Activated T-helper 2 cell treated with anti-CD3 and anti-CD28 coated beads, Interferon-gamma antibody, Interleukin-2, Interleukin-4, amounts not matched to agents 10 μg/mL and 5 μg/mL and 100 μg/mL, durations not matched to agents 14 hours and 24 hours and 36 hours (primary cell): ENCODE measurements around the gene DOCK3. TPM values are rescaled to one million over a fixed set of nuclear protein-coding genes. Genes with fewer than 3 reads are reported as not detected.
"Not testable (repeated sequence)": the region's sequence is repeated elsewhere in the genome, so short reads cannot be mapped to it uniquely, and the experiment has no call there.

Source experiments
- DNase-seq: peaks from one replicate; pipeline ENCODE4 v3.0.0; 2021; ENCODE audit warnings: low spot score
- H3K27ac Mint-ChIP-seq: one replicate; pipeline ENCODE4 v1.8.0; 2021; ENCODE audit warnings: mixed read lengths
- H3K27me3 Mint-ChIP-seq: one replicate; pipeline ENCODE4 v1.8.0; 2021; ENCODE audit warnings: low read depth, mixed read lengths
- H3K36me3 Mint-ChIP-seq: one replicate; pipeline ENCODE4 v1.8.0; 2021; ENCODE audit warnings: low read depth, mixed read lengths
- H3K4me1 Mint-ChIP-seq: one replicate; pipeline ENCODE4 v1.8.0; 2021; ENCODE audit warnings: low read depth, mixed read lengths
- H3K4me3 Mint-ChIP-seq: one replicate; pipeline ENCODE4 v1.8.0; 2021; ENCODE audit warnings: low read depth, mild to moderate bottlenecking, moderate library complexity, mixed read lengths
- H3K9me3 Mint-ChIP-seq: one replicate; pipeline ENCODE4 v1.8.0; 2021; ENCODE audit warnings: mixed read lengths
- intact Hi-C: fragments of 100-400 bp; cut with micrococcal nuclease; formaldehyde crosslinking; loops from one replicate; pipeline ENCODE4 v1.15.1; 2023
- total RNA-seq: library from RNA; stranded (reverse); gene quantifications from 2 replicates; pipeline ENCODE4 v1.2.3, GENCODE V29; 2022

DOCK3 gene
- total RNA-seq, 1 donor from 2014 or later, result 1.4 TPM

DNA sequence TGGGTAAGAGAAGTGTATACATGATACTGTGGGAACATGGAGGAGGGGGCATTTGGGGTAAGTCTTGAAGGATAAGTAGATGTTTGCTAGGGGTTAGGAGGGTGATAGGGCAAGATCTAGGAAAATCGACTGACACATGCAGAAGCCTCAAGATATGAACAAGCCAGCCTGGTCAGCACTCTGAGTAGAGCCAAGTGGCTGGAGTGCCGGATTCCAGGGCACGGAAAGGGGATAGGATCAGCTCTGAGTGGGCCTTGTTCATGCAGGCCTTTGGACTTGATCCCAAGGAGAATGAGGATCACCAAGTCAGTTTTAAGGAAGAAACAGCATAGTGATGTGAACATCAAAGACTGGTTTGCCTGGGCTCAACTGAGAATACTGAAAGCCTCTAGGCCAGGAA is 686.1 kb downstream of the DOCK3 start:
- no peak for DNase-seq
- no peaks in the 10 kb centered on the region for H3K9me3 Mint-ChIP-seq
- peaks cover 2% of the 10 kb centered on the region for H3K27me3 Mint-ChIP-seq
- H3K4me1 Mint-ChIP-seq, result no peaks in the 10 kb centered on the region
- no peak overlapping the region for H3K4me3 Mint-ChIP-seq
- intact Hi-C loops, result no loop called here
- H3K27ac Mint-ChIP-seq, result no peak overlapping the region
- no peaks in the 10 kb centered on the region for H3K36me3 Mint-ChIP-seq

DNA sequence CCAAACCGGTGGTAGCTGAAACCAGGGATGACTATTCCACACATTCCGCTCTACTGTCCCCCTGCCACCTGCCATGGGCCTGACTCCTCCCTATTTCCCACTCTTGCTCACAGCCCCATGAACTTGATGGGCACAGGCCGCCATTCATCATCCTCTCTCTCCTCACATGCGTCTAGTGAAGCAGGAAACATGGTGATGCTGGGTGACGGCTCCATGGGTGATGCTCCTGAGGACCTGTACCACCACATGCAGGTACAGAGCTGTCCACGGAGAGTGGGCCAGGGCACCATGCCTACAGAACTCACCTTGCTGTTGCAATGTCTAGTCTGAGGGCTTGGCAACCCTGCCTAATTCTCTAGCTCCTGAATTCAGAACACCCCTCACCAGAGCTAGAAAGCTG is 687.0 kb downstream of the DOCK3 start:
- Mint-ChIP-seq H3K27ac (no peak overlapping the region), H3K27me3 (peaks cover 5% of the 10 kb centered on the region), H3K4me1 (no peaks in the 10 kb centered on the region), H3K4me3 (no peak overlapping the region), H3K9me3 (no peaks in the 10 kb centered on the region), H3K36me3 (no peaks in the 10 kb centered on the region)
- intact Hi-C loops, result no loop called here
- DNase-seq, result no peak

- intact Hi-C loops, result no loop called here
- Mint-ChIP-seq H3K9me3 (no peaks in the 10 kb centered on the region), H3K4me1 (no peaks in the 10 kb centered on the region), H3K4me3 (no peak overlapping the region), H3K27ac (no peak overlapping the region), H3K27me3 (peaks cover 9% of the 10 kb centered on the region), H3K36me3 (no peaks in the 10 kb centered on the region)
- DNase-seq, result no peak
Observed at GRCh38 chr3:51362476-51362875, 687.7 kb downstream of the DOCK3 start.

GRCh38 chr3:51368276-51368675 is 693.5 kb downstream of the DOCK3 start:
- H3K27me3 Mint-ChIP-seq, H3K4me1 Mint-ChIP-seq, H3K27ac Mint-ChIP-seq, H3K36me3 Mint-ChIP-seq, H3K4me3 Mint-ChIP-seq, intact Hi-C loops, H3K9me3 Mint-ChIP-seq, DNase-seq: not testable (repeated sequence)

DNA sequence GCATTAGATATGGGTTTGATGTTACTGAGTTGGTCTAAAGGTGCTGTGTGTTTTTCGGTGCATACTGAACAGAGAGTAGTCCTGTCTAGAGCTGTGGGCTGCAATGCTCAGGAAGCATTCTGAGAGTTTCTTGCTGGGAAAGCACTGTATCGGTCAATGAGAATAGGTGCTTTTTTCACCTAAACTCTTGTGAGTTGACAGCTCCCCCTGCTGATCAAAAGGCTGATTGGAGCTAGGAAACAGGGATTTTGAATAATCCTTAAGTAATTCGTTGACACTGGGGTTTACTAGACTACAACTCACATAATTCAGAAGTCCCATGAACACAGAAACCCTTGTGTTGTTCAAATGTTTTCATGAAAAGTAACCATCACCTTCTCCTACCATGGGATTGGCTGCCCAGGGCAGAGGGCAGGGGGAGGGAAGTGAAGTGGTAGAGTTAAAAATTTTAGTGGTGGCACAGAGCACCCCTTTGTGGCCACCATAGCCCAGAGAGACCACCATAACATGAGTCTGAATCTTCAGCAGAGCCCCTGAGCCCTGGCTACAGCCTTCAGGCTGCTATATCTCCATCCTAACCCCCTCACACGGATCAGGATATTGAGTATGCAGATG is 697.3 kb downstream of the DOCK3 start:
- no peaks in the 10 kb centered on the region for H3K9me3 Mint-ChIP-seq
- no peaks in the 10 kb centered on the region for H3K36me3 Mint-ChIP-seq
- intact Hi-C loops, result loop anchor here (5.0 kb wide), 2 partner anchors 755 to 800 kb away; partner anchors contain the start of gene MAPKAPK3
- no peaks in the 10 kb centered on the region for H3K4me1 Mint-ChIP-seq
- peaks cover 5% of the 10 kb centered on the region for H3K27me3 Mint-ChIP-seq
- DNase-seq, result no peak
- H3K27ac Mint-ChIP-seq, result no peak overlapping the region
- H3K4me3 Mint-ChIP-seq, result no peak overlapping the region

DNA sequence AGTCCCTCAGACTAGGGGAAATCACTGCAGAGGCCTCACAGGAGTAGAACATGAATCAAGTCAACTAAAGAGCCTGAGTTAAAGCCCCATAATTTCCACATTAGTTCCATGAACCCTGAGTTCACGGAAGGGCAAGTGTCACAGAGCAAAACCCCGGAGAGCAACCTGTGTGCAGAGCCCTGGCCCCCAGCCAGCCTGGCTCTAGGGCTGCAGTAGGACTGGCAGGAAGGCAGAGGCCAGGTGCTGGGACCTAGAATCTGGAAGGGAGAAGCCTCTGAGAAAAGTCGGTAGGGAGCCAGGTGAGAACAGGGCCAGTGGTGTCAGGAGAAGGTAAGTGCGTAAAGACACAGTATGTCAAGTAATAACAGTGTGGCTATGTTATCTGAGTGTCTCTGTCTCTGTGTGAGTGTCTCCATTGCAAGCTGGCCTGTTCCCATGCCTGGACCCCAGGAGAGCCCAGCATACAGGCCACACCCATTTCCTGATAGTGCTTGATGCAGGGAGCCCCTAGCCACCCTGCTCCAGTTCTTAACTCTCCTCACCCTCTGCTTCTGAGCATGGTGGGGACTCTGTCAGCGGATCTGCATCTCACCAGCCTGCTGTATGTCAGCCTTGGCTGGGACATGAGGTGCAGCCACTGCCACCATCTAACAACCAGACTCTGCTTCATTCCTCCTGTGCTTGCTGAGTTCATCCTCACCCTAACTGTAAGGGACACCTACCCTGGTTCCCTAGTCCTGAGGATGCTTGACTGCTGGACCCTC is 699.1 kb downstream of the DOCK3 start:
- H3K27ac Mint-ChIP-seq, result no peak overlapping the region
- no peaks in the 10 kb centered on the region for H3K4me1 Mint-ChIP-seq
- peaks cover 1% of the 10 kb centered on the region for H3K27me3 Mint-ChIP-seq
- H3K4me3 Mint-ChIP-seq, result no peak overlapping the region
- no peaks in the 10 kb centered on the region for H3K36me3 Mint-ChIP-seq
- no peaks in the 10 kb centered on the region for H3K9me3 Mint-ChIP-seq
- intact Hi-C loops, result loop anchor here (5.0 kb wide), 2 partner anchors 757 to 802 kb away; partner anchors contain the start of gene MAPKAPK3
- no peak for DNase-seq

DNA sequence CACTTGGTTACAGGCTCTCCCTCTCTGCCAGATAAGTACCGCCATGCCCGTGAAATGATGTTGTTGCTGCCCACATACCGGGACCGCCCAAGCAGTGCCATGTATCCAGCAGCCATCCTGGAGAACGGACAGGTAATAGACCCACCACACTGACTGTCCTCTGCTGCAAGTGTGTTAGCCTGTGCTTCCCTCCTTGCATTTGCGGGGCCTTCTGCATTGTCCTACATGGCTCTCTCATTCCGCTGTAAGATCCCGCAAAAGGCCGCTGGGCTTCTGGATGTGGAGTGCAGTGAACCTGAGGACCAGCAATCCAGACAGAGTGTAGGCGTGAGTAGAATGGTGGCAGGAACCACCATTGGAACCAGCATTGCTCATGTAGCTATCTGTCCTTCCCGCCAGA is 699.7 kb downstream of the DOCK3 start:
- H3K36me3 Mint-ChIP-seq, result no peaks in the 10 kb centered on the region
- DNase-seq, result no peak

GRCh38 chr3:51375136-51375535 is 700.4 kb downstream of the DOCK3 start:
- no peak for DNase-seq
- no peak overlapping the region for H3K4me3 Mint-ChIP-seq
- no peaks in the 10 kb centered on the region for H3K36me3 Mint-ChIP-seq
- intact Hi-C loops, result no loop called here
- H3K4me1 Mint-ChIP-seq, result no peaks in the 10 kb centered on the region
- no peaks in the 10 kb centered on the region for H3K27me3 Mint-ChIP-seq
- no peak overlapping the region for H3K27ac Mint-ChIP-seq
- H3K9me3 Mint-ChIP-seq, result no peaks in the 10 kb centered on the region

More for the DNA sequence above, 699.7 kb downstream of the DOCK3 start:
- intact Hi-C loops, result loop anchor here (5.0 kb wide), 2 partner anchors 757 to 802 kb away; partner anchors contain the start of gene MAPKAPK3
- peaks cover under 1% of the 10 kb centered on the region for H3K27me3 Mint-ChIP-seq
- H3K4me3 Mint-ChIP-seq, result no peak overlapping the region
- no peaks in the 10 kb centered on the region for H3K9me3 Mint-ChIP-seq
- no peak overlapping the region for H3K27ac Mint-ChIP-seq
- no peaks in the 10 kb centered on the region for H3K4me1 Mint-ChIP-seq

DNA sequence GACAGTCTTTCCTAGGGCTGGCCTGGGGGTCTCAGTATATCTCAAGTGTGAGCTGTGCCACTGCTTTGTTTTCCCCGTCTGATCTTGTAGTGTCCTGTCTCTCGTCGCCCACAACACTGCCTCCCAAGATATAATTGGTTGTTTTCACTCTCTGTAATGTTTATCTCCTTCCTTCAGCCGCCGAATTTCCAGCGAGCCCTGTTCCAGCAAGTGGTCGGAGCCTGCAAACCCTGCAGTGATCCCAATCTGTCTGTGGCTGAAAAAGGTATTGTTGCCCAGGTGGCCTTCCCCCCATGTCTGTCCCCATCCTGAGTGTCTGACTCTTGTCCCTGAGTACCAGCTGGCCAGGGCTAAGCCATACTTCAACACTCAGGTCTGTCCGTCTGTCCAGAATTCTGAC is 700.8 kb downstream of the DOCK3 start:
- H3K4me1 Mint-ChIP-seq, result no peaks in the 10 kb centered on the region
- H3K27me3 Mint-ChIP-seq, result no peaks in the 10 kb centered on the region
- no peak for DNase-seq
- no peak overlapping the region for H3K4me3 Mint-ChIP-seq
- H3K36me3 Mint-ChIP-seq, result no peaks in the 10 kb centered on the region
- intact Hi-C loops, result no loop called here
- H3K9me3 Mint-ChIP-seq, result no peaks in the 10 kb centered on the region
- no peak overlapping the region for H3K27ac Mint-ChIP-seq

DNA sequence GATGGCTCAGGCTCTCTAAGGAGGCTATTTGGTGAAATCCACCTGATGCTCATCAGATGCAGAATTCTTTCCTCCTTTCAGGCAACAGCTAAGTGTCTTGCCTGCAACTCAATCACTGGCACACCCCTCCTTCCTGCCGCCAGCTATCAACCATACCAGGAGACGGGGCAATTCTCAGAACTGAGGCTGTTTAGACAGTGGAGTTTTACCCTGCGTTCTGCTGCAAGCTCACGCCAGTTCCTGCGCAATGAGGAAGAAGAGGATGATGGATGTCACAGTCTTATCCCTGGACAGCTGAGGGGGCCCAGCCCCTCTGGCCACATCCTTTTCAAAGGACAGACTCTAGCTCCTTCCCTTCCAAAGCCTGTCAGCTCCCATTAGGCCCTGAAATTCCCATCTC is 703.3 kb downstream of the DOCK3 start:
- Mint-ChIP-seq H3K4me1 (no peaks in the 10 kb centered on the region), H3K4me3 (no peak overlapping the region), H3K27me3 (no peaks in the 10 kb centered on the region), H3K27ac (no peak overlapping the region), H3K9me3 (no peaks in the 10 kb centered on the region), H3K36me3 (no peaks in the 10 kb centered on the region)
- no peak for DNase-seq
- intact Hi-C loops, result no loop called here

DNA sequence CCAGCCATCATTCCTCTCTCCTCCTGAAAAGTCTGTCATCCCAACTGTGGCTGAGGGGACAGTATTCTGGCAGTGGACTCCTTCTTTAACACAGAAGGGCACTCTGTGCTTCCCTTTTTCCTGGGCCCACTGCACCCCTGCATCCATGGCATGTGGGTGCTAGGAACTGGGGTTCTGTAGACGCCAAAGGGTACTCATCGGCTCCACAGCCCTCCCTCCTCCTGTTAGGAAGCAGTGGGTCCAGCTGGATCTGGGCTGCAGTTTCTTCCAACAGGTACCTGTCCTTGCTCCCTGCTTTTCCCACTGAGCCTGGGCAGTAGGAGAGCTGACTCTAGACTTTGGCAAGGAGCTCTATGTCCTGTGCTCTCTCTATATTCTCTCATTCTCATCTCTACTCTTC is 704.0 kb downstream of the DOCK3 start:
- Mint-ChIP-seq H3K36me3 (peaks cover 4% of the 10 kb centered on the region), H3K4me3 (no peak overlapping the region), H3K4me1 (peaks cover 4% of the 10 kb centered on the region), H3K27ac (no peak overlapping the region), H3K27me3 (no peaks in the 10 kb centered on the region), H3K9me3 (no peaks in the 10 kb centered on the region)
- DNase-seq, result no peak
- intact Hi-C loops, result no loop called here

- DNase-seq, result no peak
- H3K9me3 Mint-ChIP-seq, result no peaks in the 10 kb centered on the region
- H3K27ac Mint-ChIP-seq, result no peak overlapping the region
Observed at GRCh38 chr3:51379301-51379700, 704.6 kb downstream of the DOCK3 start.

DNA sequence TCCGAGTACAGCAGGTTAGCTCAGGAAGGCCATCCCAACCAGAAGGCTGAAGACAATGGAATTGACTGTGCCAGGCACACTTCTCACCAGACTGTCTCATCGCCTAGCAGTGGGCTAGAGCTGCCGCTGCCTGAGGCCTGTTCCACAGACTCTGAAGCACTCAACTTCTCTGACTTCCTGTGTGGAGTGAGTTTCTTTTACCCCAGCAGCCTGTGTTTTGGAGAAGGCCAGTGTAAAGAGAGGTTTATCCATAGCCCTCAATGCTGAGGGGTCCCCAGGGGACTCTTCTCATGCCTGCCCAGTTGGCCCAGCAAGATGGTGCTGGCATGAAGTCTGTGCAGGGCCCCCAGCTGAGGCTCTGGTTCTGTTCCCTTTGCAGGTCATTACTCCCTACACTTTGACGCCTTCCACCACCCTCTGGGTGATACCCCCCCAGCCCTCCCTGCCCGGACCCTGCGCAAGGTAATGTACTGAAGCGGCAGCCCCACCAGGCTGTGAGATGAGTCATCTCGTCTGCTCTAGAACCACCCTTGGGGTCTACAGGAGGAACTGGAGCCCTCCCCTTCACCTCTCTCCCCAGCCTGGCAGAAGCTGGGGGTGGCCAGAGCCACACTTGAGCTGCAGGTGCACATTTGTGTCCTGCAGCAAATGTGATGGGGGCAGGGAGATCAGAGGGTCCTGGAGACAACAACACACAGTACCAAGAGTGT is 705.2 kb downstream of the DOCK3 start:
- H3K4me1 Mint-ChIP-seq, result peaks cover 7% of the 10 kb centered on the region
- intact Hi-C loops, result loop anchor here (10.0 kb wide), 1 partner anchor 1025 kb away; the partner anchor contains the start of genes CYB561D2, NPRL2 and TMEM115

More at GRCh38 chr3:51379301-51379700, 704.6 kb downstream of the DOCK3 start:
- Mint-ChIP-seq H3K36me3 (peaks cover 9% of the 10 kb centered on the region), H3K4me3 (no peak overlapping the region), H3K4me1 (peaks cover 7% of the 10 kb centered on the region), H3K27me3 (no peaks in the 10 kb centered on the region)
- intact Hi-C loops, result no loop called here

More for the DNA sequence above, 705.2 kb downstream of the DOCK3 start:
- Mint-ChIP-seq H3K27me3 (no peaks in the 10 kb centered on the region), H3K9me3 (no peaks in the 10 kb centered on the region), H3K27ac (no peak overlapping the region), H3K36me3 (peaks cover 14% of the 10 kb centered on the region), H3K4me3 (no peak overlapping the region)
- DNase-seq, result no peak
